IMR-90 (cell line): ENCODE measurements around the gene ANKRD11. TPM values are rescaled to one million over a fixed set of nuclear protein-coding genes. Genes with fewer than 3 reads are reported as not detected.

Experiments
- ATAC-seq: fragments of 200-7000 bp; cut with Tn5 transposase; 2 replicates; pipeline ENCODE4 v1.9.1; 2020; ENCODE audit warnings: low read depth, mild to moderate bottlenecking, moderate library complexity
- BruUV-seq: library from RNA; stranded (reverse); fragments of 400-500 nt; replicated peaks from 2 replicates; lab custom pipeline; 2021; lab: Mats Ljungman, UMichigan
- CTCF ChIA-PET: fragments of 300-600 bp; formaldehyde crosslinking; extraction: SDS; loops from one replicate; lab custom pipeline; 2021; ENCODE audit warnings: antibody characterized with exemption; lab: Yijun Ruan, JAX
- POLR2A ChIA-PET: fragments of 300-600 bp; sonication (Branson Sonifier 250); formaldehyde crosslinking; loops from one replicate; lab custom pipeline; 2022; ENCODE audit warnings: antibody characterized with exemption; ENCODE audit not compliant: unreplicated experiment; lab: Charles Lee
- DNase-seq: peaks from one replicate; pipeline ENCODE4 v3.0.0; 2013
- H2AFZ ChIP-seq: replicated peaks from 2 replicates; pipeline ENCODE3; 2013; ENCODE audit warnings: low read length, mild to moderate bottlenecking; ENCODE audit not compliant: poor library complexity
- H2AK5ac ChIP-seq: 2 replicates; pipeline ENCODE4 v1.6.1; 2013; ENCODE audit warnings: low read depth, low read length, inconsistent platforms
- H2AK9ac ChIP-seq: replicated peaks from 2 replicates; pipeline ENCODE3; 2013; ENCODE audit warnings: mild to moderate bottlenecking, low read depth, low read length, moderate library complexity; ENCODE audit not compliant: poor library complexity
- H2BK120ac ChIP-seq: 2 replicates; pipeline ENCODE4 v1.6.1; 2013; ENCODE audit warnings: low read depth, low read length, inconsistent platforms
- H2BK15ac ChIP-seq: 3 replicates; pipeline ENCODE4 v1.6.1; 2013; ENCODE audit warnings: low read depth, low read length, inconsistent platforms
- H2BK20ac ChIP-seq: 2 replicates; pipeline ENCODE4 v1.6.1; 2013; ENCODE audit warnings: low read depth, mild to moderate bottlenecking, inconsistent platforms, low read length, moderate library complexity
- H2BK5ac ChIP-seq: 2 replicates; pipeline ENCODE4 v1.6.1; 2013; ENCODE audit warnings: mild to moderate bottlenecking, low read depth, low read length, inconsistent platforms; ENCODE audit not compliant: poor library complexity, severe bottlenecking
- H3K14ac ChIP-seq: replicated peaks from 2 replicates; pipeline ENCODE4 v1.6.1; 2013; ENCODE audit warnings: low read depth, low read length, inconsistent platforms
- H3K18ac ChIP-seq: 2 replicates; pipeline ENCODE4 v1.6.1; 2013; ENCODE audit warnings: low read depth, low read length, control low read depth
- H3K23ac ChIP-seq: 2 replicates; pipeline ENCODE4 v1.6.1; 2013; ENCODE audit warnings: low read depth, low read length, inconsistent platforms
- H3K27ac ChIP-seq: 2 replicates; pipeline ENCODE4 v1.5.1; 2013; ENCODE audit warnings: mild to moderate bottlenecking, control low read depth, low read length; ENCODE audit not compliant: insufficient read depth
- H3K27me3 ChIP-seq: 2 replicates; pipeline ENCODE4 v1.6.1; 2013; ENCODE audit warnings: low read length; ENCODE audit not compliant: control insufficient read depth, insufficient read depth
- H3K36me3 ChIP-seq: 2 replicates; pipeline ENCODE4 v1.6.1; 2013; ENCODE audit warnings: low read length, mixed read lengths; ENCODE audit not compliant: control insufficient read depth, insufficient read depth
- H3K4ac ChIP-seq: 2 replicates; pipeline ENCODE4 v1.6.1; 2013; ENCODE audit warnings: low read depth, low read length, inconsistent platforms
- H3K4me1 ChIP-seq: 2 replicates; pipeline ENCODE4 v1.6.1; 2013; ENCODE audit warnings: low read length, mixed read lengths; ENCODE audit not compliant: control insufficient read depth, insufficient read depth
- H3K4me2 ChIP-seq: 2 replicates; pipeline ENCODE4 v1.6.1; 2013; ENCODE audit warnings: low read depth, mild to moderate bottlenecking, control low read depth, low read length, moderate library complexity
- H3K4me3 ChIP-seq: 2 replicates; pipeline ENCODE4 v1.5.1; 2013; ENCODE audit warnings: low read depth, mild to moderate bottlenecking, control low read depth, low read length, moderate library complexity; ENCODE audit not compliant: insufficient read depth
- H3K56ac ChIP-seq: 2 replicates; pipeline ENCODE4 v1.6.1; 2013; ENCODE audit warnings: low read length, inconsistent platforms; ENCODE audit not compliant: insufficient read depth; ENCODE audit errors: extremely low read depth
- H3K79me1 ChIP-seq, 2 experiments: 2 replicates each; pipeline ENCODE4 v1.6.1; 2013; ENCODE audit warnings: low read length in 2 of 2, inconsistent platforms in 1 of 2, low read depth in 1 of 2
- H3K9ac ChIP-seq: 2 replicates; pipeline ENCODE4 v1.6.1; 2013; ENCODE audit warnings: low read depth, low read length, control low read depth
- H3K9me1 ChIP-seq: 2 replicates; pipeline ENCODE4 v1.6.1; 2013; ENCODE audit warnings: low read length, inconsistent platforms; ENCODE audit not compliant: insufficient read depth
- H3K9me3 ChIP-seq: 2 replicates; pipeline ENCODE4 v1.6.1; 2013; ENCODE audit warnings: low read length; ENCODE audit not compliant: control insufficient read depth, insufficient read depth
- H4K20me1 ChIP-seq: 2 replicates; pipeline ENCODE4 v1.6.1; 2013; ENCODE audit warnings: low read length, inconsistent platforms; ENCODE audit not compliant: insufficient read depth
- H4K5ac ChIP-seq: 2 replicates; pipeline ENCODE4 v1.6.1; 2013; ENCODE audit warnings: mild to moderate bottlenecking, low read depth, low read length, control low read depth
- H4K8ac ChIP-seq, 2 experiments: 2 replicates each; pipeline ENCODE4 v1.6.1; 2013; ENCODE audit warnings: low read depth in 2 of 2, low read length in 2 of 2, control low read depth in 1 of 2, inconsistent platforms in 1 of 2
- H4K91ac ChIP-seq: 2 replicates; pipeline ENCODE4 v1.6.1; 2013; ENCODE audit warnings: low read depth, low read length, inconsistent platforms; ENCODE audit not compliant: insufficient read depth
- BHLHE40 ChIP-seq: fragments of 150-350 bp; IDR thresholded peaks from 2 replicates; pipeline ENCODE4 v1.6.1; 2016; ENCODE audit warnings: mild to moderate bottlenecking, low read depth, low read length
- CEBPB ChIP-seq: IDR thresholded peaks from 2 replicates; pipeline ENCODE4 v1.6.1; 2012; ENCODE audit warnings: low read depth, low read length, improper control_type of control experiment
- CHD1 ChIP-seq: IDR thresholded peaks from 2 replicates; pipeline ENCODE4 v1.6.1; 2012; ENCODE audit warnings: low read depth, low read length, improper control_type of control experiment
- FOS ChIP-seq: fragments of 150-350 bp; IDR thresholded peaks from 2 replicates; pipeline ENCODE4 v1.6.1; 2016; ENCODE audit warnings: low read depth, low read length
- MAFK ChIP-seq: IDR thresholded peaks from 2 replicates; pipeline ENCODE4 v1.6.1; 2012; ENCODE audit warnings: low read depth, low read length, improper control_type of control experiment
- MAZ ChIP-seq: IDR thresholded peaks from 2 replicates; pipeline ENCODE4 v1.6.1; 2012; ENCODE audit warnings: low read depth, mild to moderate bottlenecking, low read length, improper control_type of control experiment, moderate library complexity, borderline replicate concordance
- MXI1 ChIP-seq: IDR thresholded peaks from 2 replicates; pipeline ENCODE4 v1.6.1; 2012; ENCODE audit warnings: low read depth, mild to moderate bottlenecking, low read length, moderate library complexity, borderline replicate concordance
- NFE2L2 ChIP-seq: fragments of 150-350 bp; IDR thresholded peaks from 2 replicates; pipeline ENCODE4 v1.6.1; 2016; ENCODE audit warnings: low read depth, mild to moderate bottlenecking, low read length
- POLR2A ChIP-seq: IDR thresholded peaks from 2 replicates; pipeline ENCODE4 v1.6.1; 2012; ENCODE audit warnings: mild to moderate bottlenecking, low read depth, low read length
- RAD21 ChIP-seq: IDR thresholded peaks from 2 replicates; pipeline ENCODE4 v1.6.1; 2012; ENCODE audit warnings: low read length, improper control_type of control experiment
- RCOR1 ChIP-seq: IDR thresholded peaks from 2 replicates; pipeline ENCODE4 v1.6.1; 2012; ENCODE audit warnings: mild to moderate bottlenecking, low read length, improper control_type of control experiment; ENCODE audit not compliant: insufficient replicate concordance
- RFX5 ChIP-seq: IDR thresholded peaks from 2 replicates; pipeline ENCODE4 v1.8.0; 2012; ENCODE audit warnings: low read depth, mild to moderate bottlenecking, low read length, moderate library complexity
- SMC3 ChIP-seq: fragments of 150-350 bp; IDR thresholded peaks from 2 replicates; pipeline ENCODE4 v1.6.1; 2016; ENCODE audit warnings: low read depth, mild to moderate bottlenecking, antibody characterized with exemption, low read length, moderate library complexity
- WGBS, 2 experiments: methylation state at CpG; one replicate each; pipeline versions ENCODE4 v1.1.5 to v1.1.7; 2013; ENCODE audit warnings: missing lambda C conversion rate in 2 of 2; ENCODE audit not compliant: insufficient read length in 1 of 2; ENCODE audit errors: extremely low coverage in 2 of 2; 5-methylcytosine and 5-hydroxymethylcytosine counted together
- dilution Hi-C: fragments of 300-500 bp; cut with HindIII; formaldehyde crosslinking; loops from one replicate; pipeline ENCODE4 v1.14.3; 2018; ENCODE audit warnings: low sequenced_read_pairs; ENCODE audit not compliant: unreplicated experiment
- in situ Hi-C: fragments of 300-500 bp; cut with MboI; formaldehyde crosslinking; loops from 3 replicates; pipeline ENCODE4 v1.14.3; 2019; ENCODE audit warnings: low sequenced_read_pairs, inconsistent platforms, mixed read lengths
- intact Hi-C: fragments of 100-400 bp; cut with micrococcal nuclease; formaldehyde crosslinking; loops from 2 replicates; pipeline ENCODE4 v1.10.0; 2022
- polyA plus RNA-seq, 3 experiments: library from polyadenylated mRNA; depleted of rRNA; stranded (reverse); fragments of >200 nt; gene quantifications; 2 replicates each; pipeline ENCODE4 v1.2.3, GENCODE V29; 2012; ENCODE audit warnings: low replicate concordance in 1 of 3
- total RNA-seq: library from RNA; depleted of rRNA; stranded (reverse); fragments of >200 nt; gene quantifications from 2 replicates; pipeline ENCODE4 v1.2.3, GENCODE V29; 2012
- TF ChIP-seq, protein P1 (sequence below): fragments of 150-350 bp; IDR thresholded peaks from 2 replicates; pipeline ENCODE4 v1.6.1; 2016; ENCODE audit warnings: low read depth, mild to moderate bottlenecking, low read length, moderate library complexity, borderline replicate concordance
- TF ChIP-seq, protein P2 (sequence below): conservative IDR thresholded peaks from 2 replicates; pipeline ENCODE4 v1.5.1; 2012; ENCODE audit warnings: mild to moderate bottlenecking, low read depth, low read length, improper control_type of control experiment

The ANKRD11 gene
- total and polyA plus RNA-seq, 2 of the 4 experiments (the other 2 are of a cell fraction) = 46.8 to 71.9 TPM

DNA sequence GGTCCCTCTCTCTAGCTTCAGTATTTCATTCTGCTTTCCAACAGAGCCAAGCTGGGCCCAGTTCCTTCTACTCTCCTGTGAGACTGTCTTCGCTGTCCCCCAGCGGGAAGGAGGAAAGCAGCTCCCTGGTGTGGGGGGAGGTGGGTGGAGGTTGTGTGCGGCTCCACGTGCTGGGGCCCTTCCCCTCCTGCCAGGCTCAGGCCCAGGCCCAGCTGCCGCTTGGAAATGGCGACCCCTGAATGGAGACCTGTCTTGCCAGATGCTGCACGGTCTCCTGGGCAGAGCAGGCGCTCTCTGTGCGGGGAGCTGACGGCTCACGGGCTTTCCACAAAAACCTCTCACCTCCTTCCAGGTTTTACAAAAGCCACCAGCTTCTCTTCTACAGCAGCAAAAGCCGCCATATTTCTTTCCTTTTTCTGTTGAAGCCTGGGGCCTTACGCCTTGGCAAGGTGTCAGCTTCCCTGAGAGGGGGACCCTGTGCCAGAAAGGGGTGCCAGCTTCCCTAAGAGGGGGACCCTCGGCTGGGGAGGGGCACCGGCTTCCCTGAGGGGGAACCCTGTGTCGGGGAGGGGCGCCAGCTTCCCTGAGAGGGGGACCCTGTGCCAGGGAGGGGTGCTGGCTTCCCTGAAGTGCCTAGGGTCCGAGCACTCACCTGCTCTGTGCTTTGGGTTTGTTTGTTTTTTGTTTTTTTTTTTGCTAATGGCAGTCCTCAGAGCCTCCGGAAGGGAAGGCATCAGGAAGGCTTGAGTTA, 225.4 kb downstream of the ANKRD11 start:
- BruUV-seq = no TSS peak
- Histone ChIP-seq H2AFZ (no peak overlapping the region), H3K23ac (no peak overlapping the region), H3K4me3 (no peak overlapping the region), H4K91ac (no peak overlapping the region), H3K36me3 (peaks cover 42% of the 10 kb centered on the region), H4K5ac (no peak overlapping the region), H3K18ac (no peak overlapping the region), H4K20me1 (peaks cover 10% of the 10 kb centered on the region), H3K9me1 (0 out of 2 replicates have a peak, but pooled peaks cover 4% of the 10 kb centered on the region), H3K56ac (no peak overlapping the region), H3K27ac (no peak overlapping the region), H4K8ac (no peak overlapping the region), H3K79me1 (peaks cover 4 to 24% of the 10 kb centered on the region in 2 experiments), H2AK9ac (no peak overlapping the region), H2AK5ac (no peak overlapping the region), H3K4me1 (no peaks in the 10 kb centered on the region), H2BK20ac (no peak overlapping the region), H2BK15ac (no peak overlapping the region), H3K9ac (no peak overlapping the region), H3K14ac (no peak overlapping the region), H3K4me2 (no peak overlapping the region), H3K9me3 (no peaks in the 10 kb centered on the region), H3K4ac (no peak overlapping the region), H2BK120ac (no peak overlapping the region), H2BK5ac (no peak overlapping the region), H3K27me3 (no peaks in the 10 kb centered on the region)
- intact Hi-C loops (no loop called here), in situ Hi-C loops (no loop called here), dilution Hi-C loops (no loop called here)
- ATAC-seq = no peak
- ChIA-PET POLR2A (interaction anchor here (0.5 kb wide), 1 partner anchor 159 kb away, joined by 5 read pairs; no protein-coding TSS in a partner anchor), CTCF (no interaction called here)
- no peak for DNase-seq
- WGBS, 2 experiments = 95% methylated on average over 4 of the region's 19 CpGs; no CpG with 5 or more reads in 1 of the 2 experiments
- no peak for TF ChIP-seq NFE2L2
- no peak for TF ChIP-seq RCOR1
- TF ChIP-seq FOS = no peak
- no peak for TF ChIP-seq RFX5
- TF ChIP-seq MXI1 = no peak
- no peak for TF ChIP-seq BHLHE40
- TF ChIP-seq MAFK = no peak
- TF ChIP-seq RAD21 = no peak
- TF ChIP-seq, protein P1, sequence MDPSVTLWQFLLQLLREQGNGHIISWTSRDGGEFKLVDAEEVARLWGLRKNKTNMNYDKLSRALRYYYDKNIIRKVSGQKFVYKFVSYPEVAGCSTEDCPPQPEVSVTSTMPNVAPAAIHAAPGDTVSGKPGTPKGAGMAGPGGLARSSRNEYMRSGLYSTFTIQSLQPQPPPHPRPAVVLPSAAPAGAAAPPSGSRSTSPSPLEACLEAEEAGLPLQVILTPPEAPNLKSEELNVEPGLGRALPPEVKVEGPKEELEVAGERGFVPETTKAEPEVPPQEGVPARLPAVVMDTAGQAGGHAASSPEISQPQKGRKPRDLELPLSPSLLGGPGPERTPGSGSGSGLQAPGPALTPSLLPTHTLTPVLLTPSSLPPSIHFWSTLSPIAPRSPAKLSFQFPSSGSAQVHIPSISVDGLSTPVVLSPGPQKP = no peak
- no peak for TF ChIP-seq MAZ
- TF ChIP-seq, protein P2, sequence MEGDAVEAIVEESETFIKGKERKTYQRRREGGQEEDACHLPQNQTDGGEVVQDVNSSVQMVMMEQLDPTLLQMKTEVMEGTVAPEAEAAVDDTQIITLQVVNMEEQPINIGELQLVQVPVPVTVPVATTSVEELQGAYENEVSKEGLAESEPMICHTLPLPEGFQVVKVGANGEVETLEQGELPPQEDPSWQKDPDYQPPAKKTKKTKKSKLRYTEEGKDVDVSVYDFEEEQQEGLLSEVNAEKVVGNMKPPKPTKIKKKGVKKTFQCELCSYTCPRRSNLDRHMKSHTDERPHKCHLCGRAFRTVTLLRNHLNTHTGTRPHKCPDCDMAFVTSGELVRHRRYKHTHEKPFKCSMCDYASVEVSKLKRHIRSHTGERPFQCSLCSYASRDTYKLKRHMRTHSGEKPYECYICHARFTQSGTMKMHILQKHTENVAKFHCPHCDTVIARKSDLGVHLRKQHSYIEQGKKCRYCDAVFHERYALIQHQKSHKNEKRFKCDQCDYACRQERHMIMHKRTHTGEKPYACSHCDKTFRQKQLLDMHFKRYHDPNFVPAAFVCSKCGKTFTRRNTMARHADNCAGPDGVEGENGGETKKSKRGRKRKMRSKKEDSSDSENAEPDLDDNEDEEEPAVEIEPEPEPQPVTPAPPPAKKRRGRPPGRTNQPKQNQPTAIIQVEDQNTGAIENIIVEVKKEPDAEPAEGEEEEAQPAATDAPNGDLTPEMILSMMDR = no peak
- no peak for TF ChIP-seq POLR2A
- TF ChIP-seq CEBPB = no peak
- no peak for TF ChIP-seq CHD1
- TF ChIP-seq SMC3 = no peak
